Panc1 (cell line): ENCODE results near the gene DNAH7. TPM values are rescaled to one million over a fixed set of nuclear protein-coding genes. Genes with fewer than 3 reads are reported as not detected.

ENCODE experiments used
- ATAC-seq: fragments of 200-7000 bp; cut with Tn5 transposase; 2 replicates; pipeline ENCODE4 v1.9.1; 2020; ENCODE audit warnings: mild to moderate bottlenecking, moderate library complexity
- BruUV-seq: library from RNA; stranded (reverse); fragments of 400-500 nt; replicated peaks from 2 replicates; lab custom pipeline; 2021; lab: Mats Ljungman, UMichigan
- CTCF ChIA-PET: fragments of 300-600 bp; sonication (Branson Sonifier 250); formaldehyde crosslinking; loops from one replicate; lab custom pipeline; 2022; ENCODE audit warnings: antibody characterized with exemption; lab: Charles Lee
- POLR2A ChIA-PET: fragments of 300-600 bp; sonication (Branson Sonifier 250); formaldehyde crosslinking; loops from one replicate; lab custom pipeline; 2022; ENCODE audit warnings: antibody characterized with exemption; lab: Charles Lee
- DNase-seq: peaks from one replicate; pipeline ENCODE4 v3.0.0-alpha.2; 2010; ENCODE audit warnings: low read depth, low spot score
- H3K27ac ChIP-seq: 2 replicates; pipeline ENCODE4 v1.5.1; 2011; ENCODE audit warnings: mild to moderate bottlenecking, low read length, inconsistent platforms
- H3K27me3 ChIP-seq: fragments of 200-500 bp; sonication (Bioruptor generic); 2 replicates; pipeline ENCODE4 v1.6.0; 2014; ENCODE audit warnings: low read length, inconsistent platforms; ENCODE audit not compliant: control insufficient read depth, insufficient read depth
- H3K36me3 ChIP-seq: fragments of 200-500 bp; sonication (Bioruptor generic); 2 replicates; pipeline ENCODE4 v1.5.1; 2014; ENCODE audit warnings: inconsistent platforms, mild to moderate bottlenecking, low read length, moderate library complexity; ENCODE audit not compliant: control insufficient read depth, insufficient read depth
- H3K4me1 ChIP-seq: 2 replicates; pipeline ENCODE4 v1.5.1; 2011; ENCODE audit warnings: inconsistent platforms, mild to moderate bottlenecking, low read length, moderate library complexity; ENCODE audit not compliant: control insufficient read depth, insufficient read depth
- H3K4me3 ChIP-seq, 2 experiments: 2 replicates each; pipeline ENCODE4 v1.5.1; 2011 to 2012; ENCODE audit warnings: low read depth in 2 of 2, low read length in 2 of 2, mild to moderate bottlenecking in 2 of 2, inconsistent platforms in 1 of 2, moderate library complexity in 1 of 2
- H3K9me3 ChIP-seq: fragments of 200-500 bp; sonication (Bioruptor generic); 2 replicates; pipeline ENCODE4 v1.5.1; 2014; ENCODE audit warnings: low read depth, mild to moderate bottlenecking, inconsistent platforms, low read length, moderate library complexity; ENCODE audit not compliant: control insufficient read depth, insufficient read depth
- CTCF ChIP-seq: fragments of 450-650 bp; IDR thresholded peaks from 2 replicates; pipeline ENCODE4 v1.5.1; 2017; ENCODE audit warnings: mild to moderate bottlenecking
- POLR2AphosphoS5 ChIP-seq: IDR thresholded peaks from 2 replicates; pipeline ENCODE4 v1.6.1; 2012; ENCODE audit warnings: mild to moderate bottlenecking, low read depth, low read length, moderate library complexity
- REST ChIP-seq, 2 experiments: IDR thresholded peaks; 2 replicates each; pipeline ENCODE4 v1.6.1; 2011 to 2012; ENCODE audit warnings: low read depth in 2 of 2, control low read depth in 1 of 2, low read length in 1 of 2, mild to moderate bottlenecking in 1 of 2, moderate library complexity in 1 of 2; ENCODE audit not compliant: insufficient read depth in 1 of 2
- SIN3A ChIP-seq: IDR thresholded peaks from 2 replicates; pipeline ENCODE4 v1.6.1; 2012; ENCODE audit warnings: low read depth, mild to moderate bottlenecking, low read length, moderate library complexity, borderline replicate concordance; ENCODE audit not compliant: insufficient read depth
- TCF7L2 ChIP-seq: IDR thresholded peaks from 2 replicates; pipeline ENCODE4 v1.6.1; 2011; ENCODE audit warnings: mild to moderate bottlenecking, low read depth, low read length, inconsistent platforms
- in situ Hi-C: cut with HindIII; loops from 2 replicates; pipeline ENCODE4 v1.10.0; 2016; ENCODE audit warnings: low sequenced_read_pairs, low pct_unique_long_range_greater_than_20kb
- intact Hi-C: fragments of 100-400 bp; cut with micrococcal nuclease; formaldehyde crosslinking; loops from one replicate; pipeline ENCODE4 v1.10.0; 2022; ENCODE audit not compliant: unreplicated experiment
- total RNA-seq: library from RNA; stranded (reverse); gene quantifications from one replicate; pipeline ENCODE4 v1.2.1, GENCODE V29; 2021; ENCODE audit not compliant: unreplicated experiment

Gene DNAH7
- total RNA-seq, 1 experiment from 2014 or later: 0.98 TPM

GRCh38 chr2:195759877-195760276, 308.8 kb downstream of the DNAH7 start:
- POLR2A ChIA-PET: no interaction called here

GRCh38 chr2:195758846-195759245, 309.8 kb downstream of the DNAH7 start:
- DNase-seq (no peak), ATAC-seq (no peak)
- ChIA-PET CTCF (no interaction called here), POLR2A (no interaction called here)
- intact Hi-C loops: no loop called here
- no peak overlapping the region for H3K4me3 ChIP-seq
- no peak overlapping the region for H3K27ac ChIP-seq
- H3K4me1 ChIP-seq: no peaks in the 10 kb centered on the region
- no peaks in the 10 kb centered on the region for H3K9me3 ChIP-seq
- in situ Hi-C loops: no loop called here
- no TSS peak for BruUV-seq
- TF ChIP-seq REST (IDR thresholded peaks at IDR 0.05; ENCODE audit: insufficient read depth in 1 of 2, low read depth in 2 of 2, low read length in 1 of 2) (no peak), CTCF (no peak), TCF7L2 (no peak), POLR2AphosphoS5 (no peak), SIN3A (no peak)
- H3K36me3 ChIP-seq: no peaks in the 10 kb centered on the region
- H3K27me3 ChIP-seq: no peaks in the 10 kb centered on the region

More at GRCh38 chr2:195759877-195760276, 308.8 kb downstream of the DNAH7 start:
- no peaks in the 10 kb centered on the region for H3K36me3 ChIP-seq
- H3K27ac ChIP-seq: no peak overlapping the region
- intact Hi-C loops (no loop called here), in situ Hi-C loops (no loop called here)
- no peaks in the 10 kb centered on the region for H3K27me3 ChIP-seq
- TF ChIP-seq TCF7L2 (no peak), REST (IDR thresholded peaks at IDR 0.05; ENCODE audit: insufficient read depth in 1 of 2, low read depth in 2 of 2, low read length in 1 of 2) (no peak), CTCF (no peak), SIN3A (no peak)
- ATAC-seq: no peak
- H3K4me3 ChIP-seq: no peak overlapping the region
- CTCF ChIA-PET: no interaction called here
- no peak for DNase-seq
- no TSS peak for BruUV-seq
- H3K4me1 ChIP-seq: no peaks in the 10 kb centered on the region
- no peaks in the 10 kb centered on the region for H3K9me3 ChIP-seq
